RWPE2 (cell line): ENCODE measurements around the gene NTRK1.

Experiments
- ATAC-seq: fragments of 200-7000 bp; cut with Tn5 transposase; 3 replicates; pipeline ENCODE4 v1.9.1; 2021; ENCODE audit warnings: low read depth
- DNase-seq: peaks from one replicate; pipeline ENCODE4 v3.0.0-alpha.2; 2020; ENCODE audit warnings: low spot score
- H3K27ac ChIP-seq: fragments of 450-650 bp; 2 replicates; pipeline ENCODE4 v1.5.1; 2017; ENCODE audit warnings: mild to moderate bottlenecking; ENCODE audit not compliant: poor library complexity, severe bottlenecking
- H3K27me3 ChIP-seq: fragments of 250-450 bp; sonication (Bioruptor Pico); 2 replicates; pipeline ENCODE4 v1.5.1; 2021; ENCODE audit warnings: mild to moderate bottlenecking, moderate library complexity; ENCODE audit not compliant: insufficient read depth, poor library complexity, severe bottlenecking
- H3K36me3 ChIP-seq: fragments of 250-450 bp; sonication (Bioruptor Pico); 2 replicates; pipeline ENCODE4 v1.5.1; 2020; ENCODE audit warnings: low read depth, mild to moderate bottlenecking, moderate library complexity
- H3K4me1 ChIP-seq: fragments of 250-450 bp; sonication (Bioruptor Pico); 2 replicates; pipeline ENCODE4 v1.5.1; 2021; ENCODE audit warnings: mild to moderate bottlenecking, moderate library complexity; ENCODE audit not compliant: insufficient read depth, poor library complexity, severe bottlenecking
- H3K4me3 ChIP-seq: fragments of 250-450 bp; sonication (Bioruptor Pico); 2 replicates; pipeline ENCODE4 v1.5.1; 2021; ENCODE audit warnings: mild to moderate bottlenecking, moderate library complexity; ENCODE audit not compliant: severe bottlenecking
- H3K9me3 ChIP-seq: fragments of 250-450 bp; sonication (Bioruptor Pico); 2 replicates; pipeline ENCODE4 v1.5.1; 2021; ENCODE audit warnings: mild to moderate bottlenecking, moderate library complexity; ENCODE audit not compliant: severe bottlenecking
- TF ChIP-seq, protein P1 (sequence below): fragments of 450-650 bp; IDR thresholded peaks from one replicate; pipeline ENCODE4 v1.5.1; 2017; ENCODE audit warnings: mild to moderate bottlenecking, moderate library complexity; ENCODE audit not compliant: poor library complexity, severe bottlenecking

The NTRK1 gene

GRCh38 chr1:156912861-156913808 is 52.5 kb downstream of the NTRK1 start:
- Histone ChIP-seq H3K27ac (no peak overlapping the region), H3K9me3 (peaks cover under 1% of the 10 kb centered on the region), H3K4me3 (no peak overlapping the region), H3K4me1 (no peaks in the 10 kb centered on the region), H3K36me3 (peaks cover 64% of the 10 kb centered on the region), H3K27me3 (no peaks in the 10 kb centered on the region)
- DNase-seq, result no peak
- TF ChIP-seq, protein P1, sequence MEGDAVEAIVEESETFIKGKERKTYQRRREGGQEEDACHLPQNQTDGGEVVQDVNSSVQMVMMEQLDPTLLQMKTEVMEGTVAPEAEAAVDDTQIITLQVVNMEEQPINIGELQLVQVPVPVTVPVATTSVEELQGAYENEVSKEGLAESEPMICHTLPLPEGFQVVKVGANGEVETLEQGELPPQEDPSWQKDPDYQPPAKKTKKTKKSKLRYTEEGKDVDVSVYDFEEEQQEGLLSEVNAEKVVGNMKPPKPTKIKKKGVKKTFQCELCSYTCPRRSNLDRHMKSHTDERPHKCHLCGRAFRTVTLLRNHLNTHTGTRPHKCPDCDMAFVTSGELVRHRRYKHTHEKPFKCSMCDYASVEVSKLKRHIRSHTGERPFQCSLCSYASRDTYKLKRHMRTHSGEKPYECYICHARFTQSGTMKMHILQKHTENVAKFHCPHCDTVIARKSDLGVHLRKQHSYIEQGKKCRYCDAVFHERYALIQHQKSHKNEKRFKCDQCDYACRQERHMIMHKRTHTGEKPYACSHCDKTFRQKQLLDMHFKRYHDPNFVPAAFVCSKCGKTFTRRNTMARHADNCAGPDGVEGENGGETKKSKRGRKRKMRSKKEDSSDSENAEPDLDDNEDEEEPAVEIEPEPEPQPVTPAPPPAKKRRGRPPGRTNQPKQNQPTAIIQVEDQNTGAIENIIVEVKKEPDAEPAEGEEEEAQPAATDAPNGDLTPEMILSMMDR, result peak; percentile 15
- no peak for ATAC-seq

- no peak for ATAC-seq
- DNase-seq, result no peak
- Histone ChIP-seq H3K27ac (no peak overlapping the region), H3K4me3 (no peak overlapping the region), H3K4me1 (no peaks in the 10 kb centered on the region), H3K36me3 (peaks cover 60% of the 10 kb centered on the region), H3K27me3 (no peaks in the 10 kb centered on the region), H3K9me3 (peaks cover 4% of the 10 kb centered on the region)
- TF ChIP-seq, protein P1, result no peak
These were observed 53.2 kb downstream of the NTRK1 start for GRCh38 chr1:156913809-156914387.

- Histone ChIP-seq H3K4me1 (no peaks in the 10 kb centered on the region), H3K36me3 (peaks cover 56% of the 10 kb centered on the region), H3K27me3 (no peaks in the 10 kb centered on the region), H3K9me3 (peaks cover 4% of the 10 kb centered on the region), H3K4me3 (no peak overlapping the region), H3K27ac (no peak overlapping the region)
- no peak for DNase-seq
- ATAC-seq, result no peak
- TF ChIP-seq, protein P1, result no peak
These were observed 53.8 kb downstream of the NTRK1 start for GRCh38 chr1:156914440-156914856.

DNA sequence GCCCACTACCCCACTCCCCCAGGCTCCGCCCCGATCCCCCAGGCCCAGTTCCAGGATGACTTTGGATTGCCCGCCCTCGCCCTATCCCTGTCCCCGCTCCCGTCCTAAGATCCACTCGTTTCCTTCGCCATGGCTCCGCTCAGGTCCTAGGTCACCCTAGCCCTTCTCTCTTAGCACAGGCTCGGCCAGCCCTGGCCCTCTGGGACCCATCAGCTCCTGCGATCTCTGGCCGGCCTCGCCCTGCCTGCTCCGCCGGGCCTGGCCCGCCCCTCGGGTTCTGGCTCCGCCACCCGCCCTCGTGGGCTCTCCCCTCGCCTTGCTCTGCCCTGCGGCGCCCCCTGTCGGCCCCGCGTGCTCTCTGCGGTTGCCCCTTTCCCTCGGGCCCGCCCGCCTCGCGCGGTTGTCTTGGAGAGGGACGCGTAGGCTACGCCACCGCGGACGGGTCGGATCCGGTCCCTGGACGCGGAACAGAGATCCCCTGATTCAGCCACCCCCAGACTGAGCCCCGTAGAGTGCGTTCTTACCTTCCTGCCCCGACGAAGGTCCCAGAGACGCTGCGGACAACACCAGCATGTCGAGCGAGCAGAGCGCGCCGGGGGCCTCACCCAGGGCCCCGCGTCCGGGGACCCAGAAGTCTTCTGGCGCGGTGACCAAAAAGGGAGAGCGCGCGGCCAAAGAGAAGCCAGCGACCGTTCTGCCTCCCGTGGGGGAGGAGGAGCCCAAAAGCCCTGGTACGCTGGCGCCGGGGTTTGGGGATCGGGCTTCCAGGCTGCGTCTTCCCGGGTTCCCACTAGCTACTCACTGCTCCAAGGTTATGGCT is 59.8 kb downstream of the NTRK1 start, which contains the start of gene LRRC71:
Gene LRRC71 (plus strand): TSS at position 400 of the 820 bp plus-strand sequence. CDS start 172 bp downstream, at position 572.
- ATAC-seq (peak; percentile 77), DNase-seq (no peak)
- H3K36me3 ChIP-seq, result peaks cover 9% of the 10 kb centered on the region
- no peak within 1 kb of the TSS for H3K4me3 ChIP-seq
- TF ChIP-seq, protein P1, result peak; percentile 82
- peaks cover 4% of the 10 kb centered on the region for H3K9me3 ChIP-seq
- H3K4me1 ChIP-seq, result no peaks in the 10 kb centered on the region
- peaks cover 43% of the 10 kb centered on the region for H3K27me3 ChIP-seq
- no peak within 1 kb of the TSS for H3K27ac ChIP-seq
